ENCODE results near the gene ZMYM3.

- TF ChIP-seq CTCF (IDR thresholded peaks at IDR 0.05) (no peak), POLR2A (IDR thresholded peaks at IDR 0.05) (no peak)
Measured at GRCh38 chrX:71217298-71217697, 36.6 kb downstream of the ZMYM3 start.

Measured in body of pancreas (tissue), 4 donors.